Mammary epithelial cell (primary cell): ENCODE measurements around the gene PXYLP1.

Source experiments
- CTCF ChIP-seq, 2 donors: IDR thresholded peaks in 1 of 2; conservative IDR thresholded peaks in 1 of 2; 2 replicates each; pipeline ENCODE4 v1.5.1; 2011 to 2012; ENCODE audit warnings: inconsistent platforms in 2 of 2, low read length in 2 of 2, mild to moderate bottlenecking in 2 of 2, control low read depth in 1 of 2, low read depth in 1 of 2; ENCODE audit not compliant: insufficient read depth in 1 of 2; ENCODE audit errors: extremely low read depth in 1 of 2
- EZH2 ChIP-seq: IDR thresholded peaks from 2 replicates; pipeline ENCODE4 v1.6.1; 2012; ENCODE audit warnings: low read length, inconsistent platforms, borderline replicate concordance

- TF ChIP-seq EZH2 (no peak), CTCF (conservative IDR thresholded peaks at IDR 0.05 in 1 of 2, IDR thresholded peaks at IDR 0.05 in 1 of 2; ENCODE audit: extremely low read depth in 1 of 2, insufficient read depth in 1 of 2, low read depth in 1 of 2, low read length in 2 of 2) (no peak)
These were observed 2.0 kb downstream of the PXYLP1 start for GRCh38 chr3:141233457-141234161.
